WTC11 (cell line): Measurements from ENCODE around the gene HDAC5. TPM values are rescaled to one million over a fixed set of nuclear protein-coding genes. Genes with fewer than 3 reads are reported as not detected.

Experiments
- ATAC-seq: fragments of 200-7000 bp; cut with Tn5 transposase; 2 replicates; pipeline ENCODE4 v1.10.0; 2021; ENCODE audit warnings: mild to moderate bottlenecking, moderate library complexity
- CTCF ChIA-PET: fragments of 300-600 bp; sonication (Branson Sonifier 250); formaldehyde crosslinking; loops from one replicate; lab custom pipeline; 2021; ENCODE audit warnings: antibody characterized with exemption; lab: Charles Lee
- POLR2A ChIA-PET: fragments of 350-600 bp; sonication (Branson Sonifier 250); formaldehyde crosslinking; loops from one replicate; lab custom pipeline; 2021; ENCODE audit warnings: antibody characterized with exemption; lab: Charles Lee
- DNase-seq: peaks from one replicate; pipeline ENCODE4 v3.0.0; 2021; ENCODE audit warnings: low spot score
- H3K27ac Mint-ChIP-seq: 2 replicates; pipeline ENCODE4 v1.8.0; 2021; ENCODE audit warnings: mixed read lengths
- H3K27me3 Mint-ChIP-seq: 2 replicates; pipeline ENCODE4 v1.8.0; 2021; ENCODE audit warnings: low read depth, mild to moderate bottlenecking, moderate library complexity, mixed read lengths
- H3K36me3 Mint-ChIP-seq: 2 replicates; pipeline ENCODE4 v1.8.0; 2021; ENCODE audit warnings: mixed read lengths
- H3K4me1 Mint-ChIP-seq: 2 replicates; pipeline ENCODE4 v1.8.0; 2022; ENCODE audit warnings: mixed read lengths
- H3K4me3 Mint-ChIP-seq: 2 replicates; pipeline ENCODE4 v1.8.0; 2021; ENCODE audit warnings: mild to moderate bottlenecking, moderate library complexity, mixed read lengths
- H3K9me3 Mint-ChIP-seq: 2 replicates; pipeline ENCODE4 v1.8.0; 2021; ENCODE audit warnings: mixed read lengths
- ARID4B ChIP-seq: sonication (generic); formaldehyde crosslinking; IDR thresholded peaks from 2 replicates; pipeline ENCODE4 v1.8.0; 2023; ENCODE audit warnings: missing genetic modification reagents, mild to moderate bottlenecking, borderline replicate concordance
- ATF6 ChIP-seq: sonication (generic); formaldehyde crosslinking; IDR thresholded peaks from 2 replicates; pipeline ENCODE4 v1.8.1; 2023; ENCODE audit warnings: mild to moderate bottlenecking, missing genetic modification reagents
- FOXP1 ChIP-seq: sonication (generic); formaldehyde crosslinking; IDR thresholded peaks from 2 replicates; pipeline ENCODE4 v1.8.0; 2022; ENCODE audit warnings: missing genetic modification reagents, mild to moderate bottlenecking, moderate library complexity, borderline replicate concordance
- KAT7 ChIP-seq: sonication (generic); formaldehyde crosslinking; IDR thresholded peaks from 2 replicates; pipeline ENCODE4 v1.8.1; 2023; ENCODE audit warnings: missing genetic modification reagents, mild to moderate bottlenecking, borderline replicate concordance
- NFATC4 ChIP-seq: fragments of 250-450 bp; sonication (Bioruptor Pico); IDR thresholded peaks from 2 replicates; pipeline ENCODE4 v1.9.0; 2021; ENCODE audit warnings: mild to moderate bottlenecking
- SMAD3 ChIP-seq: sonication (generic); formaldehyde crosslinking; IDR thresholded peaks from 2 replicates; pipeline ENCODE4 v1.8.0; 2022; ENCODE audit warnings: missing genetic modification reagents, mild to moderate bottlenecking, borderline replicate concordance
- TCF7 ChIP-seq: sonication (generic); formaldehyde crosslinking; IDR thresholded peaks from 2 replicates; pipeline ENCODE4 v1.8.0; 2022; ENCODE audit warnings: mild to moderate bottlenecking, low read depth, missing genetic modification reagents, moderate library complexity
- ZNF121 ChIP-seq: sonication (generic); formaldehyde crosslinking; IDR thresholded peaks from 2 replicates; pipeline ENCODE4 v1.8.0; 2023; ENCODE audit warnings: missing genetic modification reagents
- ZNF219 ChIP-seq: sonication (generic); formaldehyde crosslinking; IDR thresholded peaks from 2 replicates; pipeline ENCODE4 v1.8.0; 2023; ENCODE audit warnings: missing genetic modification reagents, mild to moderate bottlenecking, borderline replicate concordance
- ZNF281 ChIP-seq: sonication (generic); formaldehyde crosslinking; IDR thresholded peaks from 2 replicates; pipeline ENCODE4 v1.8.0; 2023; ENCODE audit warnings: mild to moderate bottlenecking, missing genetic modification reagents
- ZNF396 ChIP-seq: fragments of 250-450 bp; sonication (Bioruptor Pico); IDR thresholded peaks from 2 replicates; pipeline ENCODE4 v1.8.0; 2021; ENCODE audit warnings: mild to moderate bottlenecking, moderate library complexity, borderline replicate concordance
- ZNF425 ChIP-seq: fragments of 250-450 bp; sonication (Bioruptor Pico); conservative IDR thresholded peaks from 2 replicates; pipeline ENCODE4 v1.9.0; 2021; ENCODE audit warnings: mild to moderate bottlenecking
- ZNF671 ChIP-seq: fragments of 250-450 bp; sonication (Bioruptor Pico); IDR thresholded peaks from 2 replicates; pipeline ENCODE4 v1.8.0; 2021; ENCODE audit warnings: mild to moderate bottlenecking
- total RNA-seq: library from RNA; stranded (reverse); gene quantifications from 3 replicates; pipeline ENCODE4 v1.2.3, GENCODE V29; 2021
- TF ChIP-seq, protein P1 (sequence below): sonication (generic); formaldehyde crosslinking; IDR thresholded peaks from 2 replicates; pipeline ENCODE4 v1.8.1; 2023; ENCODE audit warnings: mild to moderate bottlenecking, missing genetic modification reagents, borderline replicate concordance
- TF ChIP-seq, protein P2 (sequence below): sonication (generic); formaldehyde crosslinking; IDR thresholded peaks from 2 replicates; pipeline ENCODE4 v1.8.0; 2022; ENCODE audit warnings: mild to moderate bottlenecking, missing genetic modification reagents
- TF ChIP-seq, protein P3 (sequence below): sonication (generic); formaldehyde crosslinking; IDR thresholded peaks from 2 replicates; pipeline ENCODE4 v1.8.1; 2023; ENCODE audit warnings: mild to moderate bottlenecking, missing genetic modification reagents, moderate library complexity

The HDAC5 gene
- total RNA-seq, 1 experiment from 2014 or later, result 61.6 TPM

GRCh38 chr17:44113868-44114840 lies 9.3 kb downstream of the HDAC5 start:
- peaks cover 70% of the 10 kb centered on the region for H3K4me1 Mint-ChIP-seq
- CTCF ChIA-PET, result interaction anchor here (1.3 to 5.7 kb wide), 13 partner anchors 7 to 231 kb away, joined by 3 to 116 read pairs (median 26); partner anchors contain the start of genes ASB16, GRN, HDAC5 and HROB
- no peak overlapping the region for H3K4me3 Mint-ChIP-seq
- H3K9me3 Mint-ChIP-seq, result no peaks in the 10 kb centered on the region
- H3K27me3 Mint-ChIP-seq, result no peaks in the 10 kb centered on the region
- ATAC-seq, result no peak
- no peaks in the 10 kb centered on the region for H3K36me3 Mint-ChIP-seq
- no peak for DNase-seq
- no peak overlapping the region for H3K27ac Mint-ChIP-seq
- POLR2A ChIA-PET, result interaction anchor here (1.7 kb wide), 1 partner anchor 8 kb away, joined by 4 read pairs; no protein-coding TSS in a partner anchor
- TF ChIP-seq ZNF219 (CRISPR knock-in tag) (no peak), ZNF281 (CRISPR knock-in tag) (no peak), ZNF425 (no peak), ZNF396 (CRISPR knock-in tag) (no peak), ZNF121 (no peak), NFATC4 (CRISPR knock-in tag) (no peak), ATF6 (CRISPR knock-in tag) (no peak), KAT7 (CRISPR knock-in tag) (no peak), SMAD3 (CRISPR knock-in tag) (no peak), TCF7 (CRISPR knock-in tag) (no peak), ZNF671 (CRISPR knock-in tag) (no peak), ARID4B (CRISPR knock-in tag) (no peak), FOXP1 (CRISPR knock-in tag) (no peak)
- TF ChIP-seq, protein P1, sequence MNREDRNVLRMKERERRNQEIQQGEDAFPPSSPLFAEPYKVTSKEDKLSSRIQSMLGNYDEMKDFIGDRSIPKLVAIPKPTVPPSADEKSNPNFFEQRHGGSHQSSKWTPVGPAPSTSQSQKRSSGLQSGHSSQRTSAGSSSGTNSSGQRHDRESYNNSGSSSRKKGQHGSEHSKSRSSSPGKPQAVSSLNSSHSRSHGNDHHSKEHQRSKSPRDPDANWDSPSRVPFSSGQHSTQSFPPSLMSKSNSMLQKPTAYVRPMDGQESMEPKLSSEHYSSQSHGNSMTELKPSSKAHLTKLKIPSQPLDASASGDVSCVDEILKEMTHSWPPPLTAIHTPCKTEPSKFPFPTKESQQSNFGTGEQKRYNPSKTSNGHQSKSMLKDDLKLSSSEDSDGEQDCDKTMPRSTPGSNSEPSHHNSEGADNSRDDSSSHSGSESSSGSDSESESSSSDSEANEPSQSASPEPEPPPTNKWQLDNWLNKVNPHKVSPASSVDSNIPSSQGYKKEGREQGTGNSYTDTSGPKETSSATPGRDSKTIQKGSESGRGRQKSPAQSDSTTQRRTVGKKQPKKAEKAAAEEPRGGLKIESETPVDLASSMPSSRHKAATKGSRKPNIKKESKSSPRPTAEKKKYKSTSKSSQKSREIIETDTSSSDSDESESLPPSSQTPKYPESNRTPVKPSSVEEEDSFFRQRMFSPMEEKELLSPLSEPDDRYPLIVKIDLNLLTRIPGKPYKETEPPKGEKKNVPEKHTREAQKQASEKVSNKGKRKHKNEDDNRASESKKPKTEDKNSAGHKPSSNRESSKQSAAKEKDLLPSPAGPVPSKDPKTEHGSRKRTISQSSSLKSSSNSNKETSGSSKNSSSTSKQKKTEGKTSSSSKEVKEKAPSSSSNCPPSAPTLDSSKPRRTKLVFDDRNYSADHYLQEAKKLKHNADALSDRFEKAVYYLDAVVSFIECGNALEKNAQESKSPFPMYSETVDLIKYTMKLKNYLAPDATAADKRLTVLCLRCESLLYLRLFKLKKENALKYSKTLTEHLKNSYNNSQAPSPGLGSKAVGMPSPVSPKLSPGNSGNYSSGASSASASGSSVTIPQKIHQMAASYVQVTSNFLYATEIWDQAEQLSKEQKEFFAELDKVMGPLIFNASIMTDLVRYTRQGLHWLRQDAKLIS, result no peak
- TF ChIP-seq, protein P2, sequence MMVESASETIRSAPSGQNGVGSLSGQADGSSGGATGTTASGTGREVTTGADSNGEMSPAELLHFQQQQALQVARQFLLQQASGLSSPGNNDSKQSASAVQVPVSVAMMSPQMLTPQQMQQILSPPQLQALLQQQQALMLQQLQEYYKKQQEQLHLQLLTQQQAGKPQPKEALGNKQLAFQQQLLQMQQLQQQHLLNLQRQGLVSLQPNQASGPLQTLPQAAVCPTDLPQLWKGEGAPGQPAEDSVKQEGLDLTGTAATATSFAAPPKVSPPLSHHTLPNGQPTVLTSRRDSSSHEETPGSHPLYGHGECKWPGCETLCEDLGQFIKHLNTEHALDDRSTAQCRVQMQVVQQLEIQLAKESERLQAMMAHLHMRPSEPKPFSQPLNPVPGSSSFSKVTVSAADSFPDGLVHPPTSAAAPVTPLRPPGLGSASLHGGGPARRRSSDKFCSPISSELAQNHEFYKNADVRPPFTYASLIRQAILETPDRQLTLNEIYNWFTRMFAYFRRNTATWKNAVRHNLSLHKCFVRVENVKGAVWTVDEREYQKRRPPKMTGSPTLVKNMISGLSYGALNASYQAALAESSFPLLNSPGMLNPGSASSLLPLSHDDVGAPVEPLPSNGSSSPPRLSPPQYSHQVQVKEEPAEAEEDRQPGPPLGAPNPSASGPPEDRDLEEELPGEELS (CRISPR knock-in tag), result no peak
- TF ChIP-seq, protein P3, sequence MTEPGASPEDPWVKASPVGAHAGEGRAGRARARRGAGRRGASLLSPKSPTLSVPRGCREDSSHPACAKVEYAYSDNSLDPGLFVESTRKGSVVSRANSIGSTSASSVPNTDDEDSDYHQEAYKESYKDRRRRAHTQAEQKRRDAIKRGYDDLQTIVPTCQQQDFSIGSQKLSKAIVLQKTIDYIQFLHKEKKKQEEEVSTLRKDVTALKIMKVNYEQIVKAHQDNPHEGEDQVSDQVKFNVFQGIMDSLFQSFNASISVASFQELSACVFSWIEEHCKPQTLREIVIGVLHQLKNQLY, result no peak
